H1 (cell line): ENCODE results near the gene CHST13.

Experiments
- CREB1 ChIP-seq: IDR thresholded peaks from 2 replicates; pipeline ENCODE4 v1.6.1; 2012; ENCODE audit warnings: inconsistent platforms
- EZH2 ChIP-seq: fragments of 200-600 bp; sonication (generic); IDR thresholded peaks from 2 replicates; pipeline ENCODE4 v1.7.1; 2012; ENCODE audit warnings: low read depth, mild to moderate bottlenecking, moderate library complexity, low read length, inconsistent platforms; ENCODE audit not compliant: severe bottlenecking
- GABPA ChIP-seq: IDR thresholded peaks from 2 replicates; pipeline ENCODE4 v1.6.1; 2011; ENCODE audit warnings: mild to moderate bottlenecking, low read length, moderate library complexity, borderline replicate concordance; ENCODE audit not compliant: insufficient read depth
- HDAC2 ChIP-seq, 2 experiments: fragments of 300-600 bp in 1 of 2; sonication (generic) in 1 of 2; IDR thresholded peaks; 2 replicates each; pipeline ENCODE4 v1.6.1; 2011 to 2012; ENCODE audit warnings: low read depth in 2 of 2, low read length in 2 of 2, mild to moderate bottlenecking in 2 of 2, moderate library complexity in 2 of 2, borderline replicate concordance in 1 of 2, inconsistent platforms in 1 of 2
- POLR2A ChIP-seq, 2 experiments: IDR thresholded peaks; 1 replicate in 1 of 2; 2 replicates in 1 of 2; pipeline ENCODE4 v1.6.1; 2011; ENCODE audit warnings: low read depth in 2 of 2, low read length in 2 of 2, mild to moderate bottlenecking in 2 of 2; ENCODE audit errors: control extremely low read depth in 1 of 2
- POLR2AphosphoS5 ChIP-seq: IDR thresholded peaks from 2 replicates; pipeline ENCODE4 v1.6.1; 2011; ENCODE audit warnings: low read depth, low read length
- RXRA ChIP-seq: IDR thresholded peaks from 2 replicates; pipeline ENCODE4 v1.6.1; 2011; ENCODE audit warnings: low read depth, mild to moderate bottlenecking, low read length, moderate library complexity; ENCODE audit not compliant: insufficient read depth
- SIN3A ChIP-seq, 2 experiments: IDR thresholded peaks in 1 of 2; conservative IDR thresholded peaks in 1 of 2; 2 replicates each; pipeline ENCODE4 v1.6.1; 2011 to 2012; ENCODE audit warnings: low read length in 2 of 2, improper control_type of control experiment in 1 of 2, low read depth in 1 of 2, mild to moderate bottlenecking in 1 of 2
- TF ChIP-seq, protein P1 (sequence below), 3 experiments: IDR thresholded peaks; 1 replicate in 2 of 3; 2 replicates in 1 of 3; pipeline versions ENCODE4 v1.5.1 to v1.6.1; 2011; ENCODE audit warnings: low read length in 3 of 3, mild to moderate bottlenecking in 3 of 3, inconsistent platforms in 2 of 3, low read depth in 1 of 3, moderate library complexity in 1 of 3; ENCODE audit not compliant: insufficient read depth in 1 of 3; ENCODE audit errors: control extremely low read depth in 1 of 3

DNA sequence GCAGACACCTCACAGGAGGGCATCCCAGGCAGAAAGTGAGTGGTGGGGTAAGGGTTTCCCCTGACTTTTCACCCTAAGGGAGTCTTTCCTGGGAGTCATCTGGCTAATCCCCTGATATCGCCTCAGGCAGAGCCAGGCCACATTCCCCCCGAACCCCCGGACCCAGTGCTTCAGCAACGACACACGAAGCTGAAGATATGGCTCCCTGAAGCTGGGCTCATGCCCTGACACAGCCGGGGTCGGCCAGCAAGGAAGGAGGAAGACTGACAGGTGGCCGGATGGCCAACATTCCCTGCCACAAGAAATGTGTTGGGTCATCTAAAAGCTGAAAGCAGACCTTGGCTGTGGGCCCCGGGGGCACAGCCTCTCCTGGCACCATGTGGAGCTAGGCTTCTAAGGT is 14.4 kb downstream of the CHST13 start:
- TF ChIP-seq, protein P1, sequence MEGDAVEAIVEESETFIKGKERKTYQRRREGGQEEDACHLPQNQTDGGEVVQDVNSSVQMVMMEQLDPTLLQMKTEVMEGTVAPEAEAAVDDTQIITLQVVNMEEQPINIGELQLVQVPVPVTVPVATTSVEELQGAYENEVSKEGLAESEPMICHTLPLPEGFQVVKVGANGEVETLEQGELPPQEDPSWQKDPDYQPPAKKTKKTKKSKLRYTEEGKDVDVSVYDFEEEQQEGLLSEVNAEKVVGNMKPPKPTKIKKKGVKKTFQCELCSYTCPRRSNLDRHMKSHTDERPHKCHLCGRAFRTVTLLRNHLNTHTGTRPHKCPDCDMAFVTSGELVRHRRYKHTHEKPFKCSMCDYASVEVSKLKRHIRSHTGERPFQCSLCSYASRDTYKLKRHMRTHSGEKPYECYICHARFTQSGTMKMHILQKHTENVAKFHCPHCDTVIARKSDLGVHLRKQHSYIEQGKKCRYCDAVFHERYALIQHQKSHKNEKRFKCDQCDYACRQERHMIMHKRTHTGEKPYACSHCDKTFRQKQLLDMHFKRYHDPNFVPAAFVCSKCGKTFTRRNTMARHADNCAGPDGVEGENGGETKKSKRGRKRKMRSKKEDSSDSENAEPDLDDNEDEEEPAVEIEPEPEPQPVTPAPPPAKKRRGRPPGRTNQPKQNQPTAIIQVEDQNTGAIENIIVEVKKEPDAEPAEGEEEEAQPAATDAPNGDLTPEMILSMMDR (IDR thresholded peaks at IDR 0.05; ENCODE audit: control extremely low read depth in 1 of 3, insufficient read depth in 1 of 3, low read depth in 1 of 3, low read length in 3 of 3), result no peak
- TF ChIP-seq EZH2, result no peak
- no peak for TF ChIP-seq POLR2A (IDR thresholded peaks at IDR 0.05; ENCODE audit: control extremely low read depth in 1 of 2, low read depth in 2 of 2, low read length in 2 of 2)
- TF ChIP-seq GABPA, result no peak
- TF ChIP-seq CREB1, result no peak
- no peak for TF ChIP-seq SIN3A (conservative IDR thresholded peaks at IDR 0.05 in 1 of 2, IDR thresholded peaks at IDR 0.05 in 1 of 2; ENCODE audit: low read depth in 1 of 2, low read length in 2 of 2)
- no peak for TF ChIP-seq HDAC2 (IDR thresholded peaks at IDR 0.05; ENCODE audit: borderline replicate concordance in 1 of 2, low read depth in 2 of 2, low read length in 2 of 2)
- TF ChIP-seq RXRA, result no peak
- no peak for TF ChIP-seq POLR2AphosphoS5
